ENCODE results near the gene SASH1. TPM values are rescaled to one million over a fixed set of nuclear protein-coding genes. Genes with fewer than 3 reads are reported as not detected.

SASH1 gene
- total and polyA plus RNA-seq, 2 donors = 19.9 to 92.2 TPM

- 75% methylated on average over 9 of the region's 9 CpGs for WGBS
- no peaks in the 10 kb centered on the region for H3K4me1 ChIP-seq (ENCODE audit: insufficient read depth)
- DNase-seq (ENCODE audit: extremely low spot score) = no peak
- H3K36me3 ChIP-seq (ENCODE audit: insufficient read depth) = no peaks in the 10 kb centered on the region
- H3K4me3 ChIP-seq (ENCODE audit: low read depth, low read length) = no peak overlapping the region
- H3K27ac ChIP-seq (ENCODE audit: low read depth) = no peak overlapping the region
Observed at GRCh38 chr6:148564494-148565035, 221.9 kb downstream of the SASH1 start.

DNA sequence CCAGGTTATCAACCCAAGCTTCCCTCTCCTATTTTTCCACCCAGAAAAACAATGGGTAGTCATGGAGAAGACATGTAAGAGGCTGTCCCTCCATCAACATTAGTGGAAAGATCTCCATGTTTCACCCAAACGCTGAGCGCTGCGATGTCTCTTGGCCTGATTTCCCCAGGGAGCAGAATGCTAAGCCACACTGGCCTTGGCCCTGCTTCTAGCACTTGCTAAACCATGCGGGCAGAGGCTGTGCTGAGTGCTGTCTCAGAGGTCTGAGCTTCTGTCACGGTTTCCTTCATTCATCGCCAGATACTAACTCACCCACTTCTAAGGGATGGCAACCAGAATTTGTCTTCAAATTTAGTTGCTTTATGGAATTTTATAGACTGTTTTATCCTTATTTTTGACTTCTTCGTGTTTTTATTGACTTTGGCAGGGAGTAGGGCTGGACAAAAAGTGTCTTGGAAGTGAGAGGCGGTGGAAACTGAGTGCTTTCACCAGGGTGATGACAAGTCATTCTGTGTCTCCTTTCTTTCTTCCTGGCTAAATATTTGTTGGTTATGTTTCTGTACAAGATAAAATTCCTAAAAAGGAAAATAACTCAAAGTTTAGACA is 222.8 kb downstream of the SASH1 start:
- H3K36me3 ChIP-seq (ENCODE audit: insufficient read depth) = no peaks in the 10 kb centered on the region
- H3K4me1 ChIP-seq (ENCODE audit: insufficient read depth) = no peaks in the 10 kb centered on the region
- no peak overlapping the region for H3K4me3 ChIP-seq (ENCODE audit: low read depth, low read length)
- WGBS = 80% methylated on average over 8 of the region's 8 CpGs
- no peak for DNase-seq (ENCODE audit: extremely low spot score)
- no peak overlapping the region for H3K27ac ChIP-seq (ENCODE audit: low read depth)

DNA sequence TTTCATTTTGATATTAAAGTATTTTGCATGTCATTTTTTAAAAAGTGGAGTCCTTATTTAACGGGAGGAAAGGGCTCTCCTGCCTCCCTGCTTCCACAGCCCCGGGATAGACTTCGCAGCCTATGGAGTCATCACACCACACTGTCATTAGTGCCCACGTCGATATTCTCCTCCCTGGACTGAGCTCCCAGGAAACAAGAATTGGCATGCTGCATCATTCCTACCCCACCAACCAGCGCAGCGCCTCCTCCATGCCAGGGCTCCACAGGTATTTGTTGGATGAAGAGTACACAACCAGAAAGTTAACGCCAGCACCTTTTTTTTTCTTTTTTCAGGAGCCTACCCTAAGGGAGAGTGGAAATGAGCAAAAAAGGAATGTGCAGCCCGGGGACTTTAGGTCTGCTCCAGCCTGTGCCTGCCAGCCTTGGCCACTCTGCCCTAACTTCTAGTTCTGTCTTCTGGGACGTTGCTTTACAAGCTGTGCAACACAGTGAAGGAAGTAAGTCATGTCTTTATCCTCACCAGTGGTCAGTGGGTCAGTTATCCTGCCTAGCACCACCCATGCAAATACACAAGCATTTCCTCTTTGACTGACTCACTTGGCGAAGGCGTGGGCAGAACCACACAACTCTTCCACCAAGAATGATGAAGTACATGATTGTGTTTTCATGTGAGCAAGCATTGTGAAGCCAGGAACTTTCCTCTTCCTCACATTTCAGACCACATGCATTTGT is 223.5 kb downstream of the SASH1 start:
- Histone ChIP-seq H3K36me3 (ENCODE audit: insufficient read depth) (no peaks in the 10 kb centered on the region), H3K4me1 (ENCODE audit: insufficient read depth) (no peaks in the 10 kb centered on the region), H3K27ac (ENCODE audit: low read depth) (no peak overlapping the region), H3K4me3 (ENCODE audit: low read depth, low read length) (no peak overlapping the region)
- WGBS = 77% methylated on average over 12 of the region's 12 CpGs
- no peak for DNase-seq (ENCODE audit: extremely low spot score)

DNA sequence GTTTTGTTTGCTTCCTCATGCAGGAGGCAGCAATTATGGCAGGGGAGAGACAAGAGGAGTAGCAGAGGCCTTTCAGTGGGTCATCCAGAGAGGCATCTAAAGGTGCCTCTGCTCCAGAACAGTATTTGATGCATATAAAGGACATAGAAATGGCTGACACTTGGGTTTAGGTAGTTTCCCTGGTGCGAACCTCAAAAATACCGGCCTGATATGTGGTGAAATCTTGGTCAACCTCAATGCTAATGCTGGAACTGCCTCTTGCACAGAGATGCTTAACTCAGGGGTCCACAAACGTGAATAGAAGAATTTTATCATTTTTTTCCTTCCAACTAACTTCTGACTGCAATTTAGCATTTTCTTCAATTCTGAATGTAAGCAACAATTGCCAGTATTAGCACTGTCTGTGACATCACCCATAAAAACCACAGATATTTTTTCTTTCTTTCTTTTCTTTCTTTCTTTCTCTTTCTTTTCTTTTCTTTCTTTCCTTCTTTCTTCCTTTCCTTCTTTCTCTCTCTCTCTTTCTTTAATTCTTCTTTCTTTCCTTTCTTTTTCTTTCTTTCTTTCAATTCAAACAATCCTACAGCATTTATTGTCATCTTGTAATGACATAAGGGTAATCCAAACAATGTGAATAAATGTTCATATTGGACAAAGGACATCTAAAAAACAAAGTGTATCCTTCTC is 224.2 kb downstream of the SASH1 start:
- no peaks in the 10 kb centered on the region for H3K4me1 ChIP-seq (ENCODE audit: insufficient read depth)
- H3K36me3 ChIP-seq (ENCODE audit: insufficient read depth) = no peaks in the 10 kb centered on the region
- 81% methylated on average over 3 of the region's 3 CpGs for WGBS
- no peak overlapping the region for H3K27ac ChIP-seq (ENCODE audit: low read depth)
- no peak overlapping the region for H3K4me3 ChIP-seq (ENCODE audit: low read depth, low read length)
- DNase-seq (ENCODE audit: extremely low spot score) = no peak

DNA sequence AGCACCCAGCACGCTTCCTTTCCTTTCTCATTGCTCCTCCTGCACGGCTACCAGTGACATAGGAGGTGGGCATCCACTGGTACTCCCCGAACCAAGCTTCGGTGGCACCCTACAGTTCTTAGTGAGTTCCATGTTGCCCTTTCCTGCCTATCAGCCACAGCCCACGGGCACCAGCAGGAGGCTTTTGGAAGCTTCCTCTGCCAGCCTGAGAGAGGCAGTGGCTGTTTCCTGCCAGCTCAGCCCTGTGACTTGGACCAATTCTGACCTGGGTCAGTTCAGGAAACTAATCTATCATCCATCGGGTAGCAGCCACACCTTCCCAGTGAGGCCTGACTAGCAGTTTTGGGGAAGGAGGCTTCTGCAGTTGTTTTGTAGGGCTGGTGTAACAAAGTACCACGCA is 227.8 kb downstream of the SASH1 start:
- Histone ChIP-seq H3K4me1 (ENCODE audit: insufficient read depth) (no peaks in the 10 kb centered on the region), H3K4me3 (ENCODE audit: low read depth, low read length) (no peak overlapping the region), H3K27ac (ENCODE audit: low read depth) (no peak overlapping the region), H3K36me3 (ENCODE audit: insufficient read depth) (no peaks in the 10 kb centered on the region)
- DNase-seq (ENCODE audit: extremely low spot score) = no peak
- WGBS = 83% methylated on average over 7 of the region's 7 CpGs

DNA sequence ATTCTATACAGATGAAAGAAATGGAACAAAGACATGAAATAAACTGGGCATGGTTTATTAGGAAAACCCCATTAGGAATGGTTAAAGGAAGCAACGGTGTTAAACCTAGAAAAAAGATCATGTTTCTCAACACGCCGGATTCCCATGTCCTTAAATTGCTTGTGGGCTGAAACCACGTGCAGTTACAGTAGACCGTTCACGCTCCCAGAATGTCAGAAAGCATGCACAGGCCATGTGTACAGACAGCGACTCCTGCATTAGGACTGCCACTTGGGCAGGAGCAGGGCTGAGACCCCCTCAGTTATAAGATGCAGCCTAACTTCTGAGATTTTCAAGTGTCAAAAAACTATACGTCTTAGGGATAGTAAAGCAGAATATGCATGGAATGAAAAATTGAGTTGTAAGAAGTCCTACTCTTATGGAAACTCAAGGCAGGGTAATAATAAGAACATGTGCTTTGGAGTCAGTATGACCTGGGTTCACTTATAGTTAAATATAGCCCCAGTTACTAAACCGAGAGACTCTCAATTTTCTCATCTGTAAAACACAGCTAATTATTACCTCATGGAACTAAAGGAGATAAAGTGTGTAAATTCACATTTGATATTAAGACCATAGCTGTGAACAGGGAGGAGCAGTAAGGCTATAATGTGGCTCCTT is 230.2 kb downstream of the SASH1 start:
- Histone ChIP-seq H3K4me3 (ENCODE audit: low read depth, low read length) (no peak overlapping the region), H3K27ac (ENCODE audit: low read depth) (no peak overlapping the region), H3K4me1 (ENCODE audit: insufficient read depth) (no peaks in the 10 kb centered on the region), H3K36me3 (ENCODE audit: insufficient read depth) (no peaks in the 10 kb centered on the region)
- no peak for DNase-seq (ENCODE audit: extremely low spot score)
- 87% methylated on average over 9 of the region's 9 CpGs for WGBS

DNA sequence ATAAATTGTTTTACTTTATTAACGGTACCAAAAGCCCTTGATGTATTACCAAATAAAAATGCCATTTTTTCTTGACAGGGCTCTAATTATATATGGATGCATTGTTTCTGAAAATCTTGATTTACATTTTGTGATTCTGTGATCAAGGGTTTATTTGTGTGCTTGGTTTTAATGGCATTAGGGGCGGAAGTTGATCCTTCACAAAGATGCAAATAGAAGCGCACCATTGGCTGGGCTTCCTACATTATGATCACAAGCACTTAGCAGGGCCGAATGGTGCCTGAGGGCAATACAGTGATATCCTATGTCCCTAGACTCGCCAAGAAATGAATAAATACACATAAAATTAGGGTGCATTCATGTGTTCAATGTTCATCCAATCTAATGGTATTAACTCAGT is 231.3 kb downstream of the SASH1 start:
- Histone ChIP-seq H3K4me3 (ENCODE audit: low read depth, low read length) (no peak overlapping the region), H3K27ac (ENCODE audit: low read depth) (no peak overlapping the region), H3K36me3 (ENCODE audit: insufficient read depth) (no peaks in the 10 kb centered on the region), H3K4me1 (ENCODE audit: insufficient read depth) (no peaks in the 10 kb centered on the region)
- no peak for DNase-seq (ENCODE audit: extremely low spot score)
- 84% methylated on average over 5 of the region's 5 CpGs for WGBS

DNA sequence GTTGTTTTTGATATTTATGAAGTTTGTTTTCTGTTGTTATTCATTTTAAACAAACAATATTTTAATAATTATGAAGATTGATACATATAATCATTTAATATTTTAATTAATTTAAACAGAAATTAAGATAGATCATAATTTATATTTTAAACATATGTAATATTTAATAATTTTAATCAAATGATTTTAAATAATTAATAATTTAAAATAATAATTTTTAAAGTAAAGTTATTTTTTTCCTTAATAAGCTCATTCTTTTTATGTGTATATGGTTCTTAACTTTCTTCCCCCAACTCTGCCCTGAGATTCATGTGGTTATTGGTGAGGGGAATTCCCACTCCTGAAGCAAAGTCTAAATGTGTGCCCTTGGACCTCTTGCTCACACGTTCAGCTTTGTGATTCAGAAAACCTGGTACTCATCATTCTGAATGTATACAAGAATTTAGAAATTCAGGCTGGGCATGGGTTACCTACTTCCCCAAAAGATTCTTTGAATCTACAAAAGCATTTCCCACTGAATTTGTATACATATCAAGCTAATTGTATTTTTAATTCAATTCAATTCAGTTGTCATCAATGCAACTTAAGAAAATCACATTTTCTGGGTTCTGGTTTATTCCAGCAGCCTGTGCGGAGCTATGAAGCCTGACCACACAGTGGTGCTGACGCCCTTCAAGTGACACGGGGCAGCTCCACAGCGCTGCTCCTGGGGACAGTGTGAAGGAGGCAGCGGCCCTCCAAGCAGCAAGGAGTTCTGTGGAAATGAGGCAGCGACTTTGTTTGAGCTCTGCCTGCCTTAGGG is 235.2 kb downstream of the SASH1 start:
- Histone ChIP-seq H3K27ac (ENCODE audit: low read depth) (no peak overlapping the region), H3K36me3 (ENCODE audit: insufficient read depth) (no peaks in the 10 kb centered on the region), H3K4me1 (ENCODE audit: insufficient read depth) (no peaks in the 10 kb centered on the region), H3K4me3 (ENCODE audit: low read depth, low read length) (no peak overlapping the region)
- peak; percentile 40 for DNase-seq (ENCODE audit: extremely low spot score)
- WGBS = 9% methylated on average over 7 of the region's 7 CpGs

GRCh38 chr6:148578489-148578814 is 235.8 kb downstream of the SASH1 start:
- DNase-seq (ENCODE audit: extremely low spot score) = no peak
- H3K4me1 ChIP-seq (ENCODE audit: insufficient read depth) = no peaks in the 10 kb centered on the region
- WGBS = 73% methylated on average over 5 of the region's 5 CpGs

DNA sequence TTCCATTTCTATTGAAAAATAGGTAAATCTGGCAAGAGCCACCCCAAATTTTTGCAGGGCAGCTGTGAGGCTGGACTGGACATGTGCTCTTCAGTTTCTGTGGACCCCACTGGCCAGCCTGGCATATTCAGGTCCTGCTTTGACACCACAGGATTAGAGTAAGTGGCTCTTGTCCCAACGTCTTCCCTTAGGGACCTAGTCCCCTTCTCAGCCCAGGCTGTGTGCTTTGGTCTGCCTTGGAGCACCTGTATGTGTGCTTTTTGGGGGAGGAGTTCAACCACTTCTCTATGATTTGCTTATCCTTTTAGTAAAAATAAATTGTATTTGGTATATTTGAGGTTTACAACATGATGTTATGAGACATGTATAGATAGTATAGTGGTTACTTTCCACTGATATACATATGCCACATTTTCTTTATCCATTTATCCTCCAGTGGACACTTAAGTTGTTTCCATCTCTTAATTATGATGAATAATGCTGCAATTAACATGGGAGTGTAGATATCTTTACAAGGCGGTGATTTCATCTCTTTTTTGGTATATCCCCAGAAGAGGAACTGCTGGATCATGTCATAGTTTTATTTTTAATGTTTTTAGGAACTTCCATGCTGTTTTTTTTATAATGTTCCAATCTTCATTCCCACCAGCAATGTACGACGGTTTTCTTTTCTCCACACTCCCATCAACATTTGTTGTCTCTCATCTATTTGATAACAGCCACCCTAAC is 236.4 kb downstream of the SASH1 start:
- 81% methylated on average over 4 of the region's 4 CpGs for WGBS

More at GRCh38 chr6:148578489-148578814, 235.8 kb downstream of the SASH1 start:
- no peaks in the 10 kb centered on the region for H3K36me3 ChIP-seq (ENCODE audit: insufficient read depth)
- H3K27ac ChIP-seq (ENCODE audit: low read depth) = no peak overlapping the region
- H3K4me3 ChIP-seq (ENCODE audit: low read depth, low read length) = no peak overlapping the region

DNA sequence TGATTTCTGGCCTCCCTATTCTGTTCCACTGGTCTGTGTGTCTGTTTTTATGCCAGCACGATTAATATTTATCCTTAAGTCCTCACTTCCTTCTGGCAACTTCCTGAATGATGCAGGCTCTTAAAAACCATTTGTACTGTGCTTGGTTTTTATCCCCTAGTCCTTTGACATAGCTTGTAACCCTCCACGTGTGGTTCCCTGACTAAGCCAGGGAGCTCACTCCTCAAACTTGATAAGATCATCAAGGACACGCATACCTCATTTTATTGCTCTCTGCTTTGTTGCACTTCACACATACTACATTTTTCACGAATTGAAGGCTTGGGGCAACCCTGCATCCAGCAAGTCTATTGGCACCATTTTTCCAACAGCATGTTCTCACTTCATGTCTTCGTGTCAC is 237.8 kb downstream of the SASH1 start:
- DNase-seq (ENCODE audit: extremely low spot score) = no peak
- H3K27ac ChIP-seq (ENCODE audit: low read depth) = no peak overlapping the region
- no peaks in the 10 kb centered on the region for H3K4me1 ChIP-seq (ENCODE audit: insufficient read depth)
- H3K4me3 ChIP-seq (ENCODE audit: low read depth, low read length) = no peak overlapping the region
- WGBS = 65% methylated on average over 5 of the region's 5 CpGs
- no peaks in the 10 kb centered on the region for H3K36me3 ChIP-seq (ENCODE audit: insufficient read depth)

More for the DNA sequence above, 236.4 kb downstream of the SASH1 start:
- Histone ChIP-seq H3K36me3 (ENCODE audit: insufficient read depth) (no peaks in the 10 kb centered on the region), H3K4me1 (ENCODE audit: insufficient read depth) (no peaks in the 10 kb centered on the region), H3K4me3 (ENCODE audit: low read depth, low read length) (no peak overlapping the region), H3K27ac (ENCODE audit: low read depth) (no peak overlapping the region)
- DNase-seq (ENCODE audit: extremely low spot score) = no peak

GRCh38 chr6:148583631-148584030 is 241.0 kb downstream of the SASH1 start:
- no peak for DNase-seq (ENCODE audit: extremely low spot score)
- Histone ChIP-seq H3K36me3 (ENCODE audit: insufficient read depth) (no peaks in the 10 kb centered on the region), H3K4me3 (ENCODE audit: low read depth, low read length) (no peak overlapping the region), H3K4me1 (ENCODE audit: insufficient read depth) (no peaks in the 10 kb centered on the region), H3K27ac (ENCODE audit: low read depth) (no peak overlapping the region)
- WGBS = 74% methylated on average over 5 of the region's 5 CpGs
